ENCODE results near the gene GOLIM4. TPM values are rescaled to one million over a fixed set of nuclear protein-coding genes. Genes with fewer than 3 reads are reported as not detected.

Gene GOLIM4
- total and polyA plus RNA-seq, 2 of the 13 experiments (the other 11 are each of a cell fraction or from before 2014, with no cell fraction given), result 10.9 to 47.7 TPM

DNA sequence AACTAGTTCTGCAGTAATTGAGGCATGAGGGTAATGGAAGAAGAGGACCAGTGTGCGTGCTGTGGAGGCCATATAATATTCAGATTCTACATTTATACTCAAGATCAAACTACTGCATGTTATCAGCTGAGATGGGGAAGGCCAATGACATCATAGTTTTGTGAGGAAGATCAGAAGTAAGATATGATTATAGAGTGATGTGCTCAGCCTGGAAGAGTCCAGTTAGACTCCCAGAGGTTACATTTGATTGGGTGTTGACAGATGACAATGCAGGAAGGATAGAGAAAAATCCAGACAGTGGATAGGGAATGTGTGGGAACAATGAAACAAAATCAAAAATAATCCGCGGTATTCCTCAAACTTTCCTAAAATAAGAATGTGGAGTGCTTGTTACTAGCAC is 35.4 kb downstream of the GOLIM4 start:
- intact Hi-C loops (cut with micrococcal nuclease; ENCODE audit: unreplicated experiment), result loop anchor here (2.0 kb wide), 1 partner anchor 34 kb away; the partner anchor contains the start of gene GOLIM4
- CTCF ChIA-PET (ENCODE audit: low intra/inter-chr PET ratio, low total read pairs), result no interaction called here
- H3K4me3 ChIP-seq (replicated peaks in 1 of 3; ENCODE audit: insufficient read depth in 1 of 3, low read depth in 2 of 3, low read length in 3 of 3), result no peak overlapping the region

More for the DNA sequence above, 35.4 kb downstream of the GOLIM4 start:
- no peak for DNase-seq (ENCODE audit: low spot score)
- WGBS (ENCODE audit: low lambda C conversion rate), result 99% methylated on average over 3 of the region's 3 CpGs
- Histone ChIP-seq H4K20me1 (ENCODE audit: insufficient read depth, low read length) (no peaks in the 10 kb centered on the region), H3K27me3 (ENCODE audit: control insufficient read depth in 1 of 2, insufficient read depth in 2 of 2, low read length in 2 of 2) (no peaks in the 10 kb centered on the region), H3K4me1 (ENCODE audit: insufficient read depth, low read length) (peaks cover 30% of the 10 kb centered on the region), H3K79me2 (ENCODE audit: insufficient read depth, low read length) (peaks cover 24% of the 10 kb centered on the region), H3K36me3 (replicated peaks in 1 of 2; ENCODE audit: control insufficient read depth in 1 of 2, insufficient read depth in 2 of 2, low read length in 2 of 2) (0 out of 5 replicates have a peak, but pooled peaks cover 0 to 4% of the 10 kb centered on the region in 2 experiments), H2AFZ (ENCODE audit: low read length) (no peak overlapping the region), H3K9ac (ENCODE audit: insufficient read depth, low read depth, low read length) (no peak overlapping the region), H3K27ac (ENCODE audit: extremely low read length, insufficient read depth, low read length) (no peak overlapping the region), H3K9me3 (ENCODE audit: low read length) (peaks cover 10% of the 10 kb centered on the region; the same call in 1 of the 2 replicates), H3K4me2 (ENCODE audit: low read depth, low read length) (no peak overlapping the region)
- POLR2A ChIA-PET, result no interaction called here
- no peak for ATAC-seq
- TF ChIP-seq ZNF317 (CRISPR knock-in tag; IDR thresholded peaks at IDR 0.05), result peak; percentile 47; the same call in 1 of the 2 replicates
- TF ChIP-seq ATF7 (IDR thresholded peaks at IDR 0.05), result peak; percentile 75
- TF ChIP-seq ATF7 (CRISPR knock-in tag; IDR thresholded peaks at IDR 0.05), result no peak
- TF ChIP-seq SP140L (CRISPR knock-in tag; IDR thresholded peaks at IDR 0.05; ENCODE audit: borderline replicate concordance), result no peak
- TF ChIP-seq FOXP4 (CRISPR knock-in tag; IDR thresholded peaks at IDR 0.05), result no peak
- TF ChIP-seq IKZF4 (CRISPR knock-in tag; IDR thresholded peaks at IDR 0.05; ENCODE audit: borderline replicate concordance, low read depth, not compliant biosample characterization), result no peak
- TF ChIP-seq CREB1 (IDR thresholded peaks at IDR 0.05), result 0 out of 2 replicates have a peak, but pooled peaks have one; percentile 6
- TF ChIP-seq CREB1 (CRISPR knock-in tag; IDR thresholded peaks at IDR 0.05), result no peak
- TF ChIP-seq, protein P1, sequence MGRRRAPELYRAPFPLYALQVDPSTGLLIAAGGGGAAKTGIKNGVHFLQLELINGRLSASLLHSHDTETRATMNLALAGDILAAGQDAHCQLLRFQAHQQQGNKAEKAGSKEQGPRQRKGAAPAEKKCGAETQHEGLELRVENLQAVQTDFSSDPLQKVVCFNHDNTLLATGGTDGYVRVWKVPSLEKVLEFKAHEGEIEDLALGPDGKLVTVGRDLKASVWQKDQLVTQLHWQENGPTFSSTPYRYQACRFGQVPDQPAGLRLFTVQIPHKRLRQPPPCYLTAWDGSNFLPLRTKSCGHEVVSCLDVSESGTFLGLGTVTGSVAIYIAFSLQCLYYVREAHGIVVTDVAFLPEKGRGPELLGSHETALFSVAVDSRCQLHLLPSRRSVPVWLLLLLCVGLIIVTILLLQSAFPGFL (CRISPR knock-in tag; IDR thresholded peaks at IDR 0.05), result no peak
- no peak for TF ChIP-seq SOX5 (CRISPR knock-in tag; IDR thresholded peaks at IDR 0.05; ENCODE audit: borderline replicate concordance)
- in situ Hi-C loops (cut with HindIII; ENCODE audit: extremely low pct_ligation_motif_present, low pct_unique_long_range_greater_than_20kb), result no loop called here
- FAIRE-seq, result no peak
- BruUV-seq (replicated peaks), result no TSS peak

Data from HepG2 (cell line).